NCI-H1048 (cell line): ENCODE results near the gene FGD4.
"Not testable (repeated sequence)": the region's sequence is repeated elsewhere in the genome, so short reads cannot be mapped to it uniquely, and the experiment has no call there.

Source experiments
- DNase-seq: peaks from one replicate; lab custom pipeline; 2025; lab: John Stamatoyannopoulos, UW

FGD4 gene

GRCh38 chr12:32522331-32523221 is 123.2 kb downstream of the FGD4 start:
- DNase-seq: no peak

- not testable (repeated sequence) for DNase-seq
Measured at GRCh38 chr12:32525802-32526201, 126.4 kb downstream of the FGD4 start.

GRCh38 chr12:32526343-32526742 is 127.0 kb downstream of the FGD4 start:
- DNase-seq: not testable (repeated sequence)

- no peak for DNase-seq
Measured at GRCh38 chr12:32532422-32532821, 133.1 kb downstream of the FGD4 start.

GRCh38 chr12:32532951-32533350 is 133.6 kb downstream of the FGD4 start:
- no peak for DNase-seq

GRCh38 chr12:32533506-32533905 is 134.1 kb downstream of the FGD4 start:
- DNase-seq: not testable (repeated sequence)

- DNase-seq: no peak
Measured at GRCh38 chr12:32533971-32534590, 134.7 kb downstream of the FGD4 start.

- no peak for DNase-seq
Measured at GRCh38 chr12:32534698-32535097, 135.3 kb downstream of the FGD4 start.

GRCh38 chr12:32535288-32535999 is 136.1 kb downstream of the FGD4 start:
- DNase-seq: no peak

GRCh38 chr12:32536000-32536345 is 136.6 kb downstream of the FGD4 start:
- no peak for DNase-seq

- DNase-seq: no peak
Measured at GRCh38 chr12:32541754-32542374, 142.5 kb downstream of the FGD4 start.

GRCh38 chr12:32542428-32543229 is 143.3 kb downstream of the FGD4 start:
- DNase-seq: no peak

- no peak for DNase-seq
Measured at GRCh38 chr12:32544893-32545292, 145.5 kb downstream of the FGD4 start.

- no peak for DNase-seq
Measured at GRCh38 chr12:32545413-32545980, 146.1 kb downstream of the FGD4 start.

- no peak for DNase-seq
Measured at GRCh38 chr12:32546272-32546671, 146.9 kb downstream of the FGD4 start.

- DNase-seq: no peak
Measured at GRCh38 chr12:32548691-32549281, 149.4 kb downstream of the FGD4 start.

- no peak for DNase-seq
Measured at GRCh38 chr12:32549675-32550079, 150.3 kb downstream of the FGD4 start.

GRCh38 chr12:32551058-32551457 is 151.7 kb downstream of the FGD4 start:
- no peak for DNase-seq

- no peak for DNase-seq
Measured at GRCh38 chr12:32558903-32559302, 159.5 kb downstream of the FGD4 start.

GRCh38 chr12:32559434-32559833 is 160.1 kb downstream of the FGD4 start:
- no peak for DNase-seq

- no peak for DNase-seq
Measured at GRCh38 chr12:32560520-32560919, 161.2 kb downstream of the FGD4 start.
